ENCODE data around the gene PTGDS. TPM values are rescaled to one million over a fixed set of nuclear protein-coding genes. Genes with fewer than 3 reads are reported as not detected.

PTGDS gene
- total RNA-seq, 4 donors from 2014 or later, result 6.8 to 59.1 (median 17.8) TPM

DNA sequence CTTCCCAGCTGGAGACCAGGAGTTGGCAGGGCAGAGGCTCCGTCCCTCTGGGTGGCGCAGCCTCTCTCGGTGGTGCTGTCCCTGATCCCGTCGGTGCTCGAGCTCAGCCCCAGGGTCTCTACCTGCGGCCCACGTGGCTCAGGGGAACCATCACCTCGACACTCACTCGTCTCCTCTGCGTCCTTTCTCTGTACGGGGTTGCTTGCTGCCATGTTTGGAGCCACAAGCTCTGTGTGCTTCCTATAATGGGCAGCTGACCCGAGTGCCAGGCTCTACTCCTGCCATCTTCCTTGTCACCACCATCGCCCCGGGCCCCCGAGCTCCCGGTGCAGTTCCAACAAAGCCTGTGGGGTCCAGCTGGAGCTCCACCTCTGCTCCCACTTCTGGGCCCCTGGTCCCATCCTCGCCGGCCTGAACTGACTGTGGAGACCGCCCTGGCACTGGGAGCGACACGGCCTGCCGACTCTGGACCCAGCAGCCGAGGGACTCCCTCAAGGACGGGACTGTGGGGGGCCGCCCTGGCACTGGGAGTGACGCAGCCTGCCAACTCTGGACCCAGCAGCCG lies 37.8 kb upstream of the PTGDS start:
- H3K4me3 ChIP-seq, result no peak overlapping the region
- H3K36me3 ChIP-seq, result peaks cover 0 to 26% (median 14%) of the 10 kb centered on the region in 4 donors
- WGBS, 2 donors (ENCODE audit: low coverage in 1 of 2), result 88 to 90% methylated on average over 5 to 28 of the region's 28 CpGs
- in situ Hi-C loops (cut with MboI; ENCODE audit: low pct_ligation_motif_present in 1 of 4, low pct_unique_long_range_greater_than_20kb in 1 of 4, low sequenced_read_pairs in 3 of 4) (no loop called here), intact Hi-C loops (cut with DNase I; ENCODE audit: low total_unique reads) (no loop called here)
- H3K9me3 ChIP-seq, result no peaks in the 10 kb centered on the region
- H3K4me1 ChIP-seq, result peaks cover 7 to 12% (median 9%) of the 10 kb centered on the region in 4 donors
- H3K27ac ChIP-seq, result no peak overlapping the region
- no peaks in the 10 kb centered on the region for H3K27me3 ChIP-seq
- no peak for DNase-seq
- no peak for TF ChIP-seq POLR2AphosphoS5 (IDR thresholded peaks at IDR 0.05)
- TF ChIP-seq EP300 (IDR thresholded peaks at IDR 0.05; ENCODE audit: low read depth), result no peak
- TF ChIP-seq POLR2A (IDR thresholded peaks at IDR 0.05), result no peak
- no peak for TF ChIP-seq CTCF (IDR thresholded peaks at IDR 0.05)

DNA sequence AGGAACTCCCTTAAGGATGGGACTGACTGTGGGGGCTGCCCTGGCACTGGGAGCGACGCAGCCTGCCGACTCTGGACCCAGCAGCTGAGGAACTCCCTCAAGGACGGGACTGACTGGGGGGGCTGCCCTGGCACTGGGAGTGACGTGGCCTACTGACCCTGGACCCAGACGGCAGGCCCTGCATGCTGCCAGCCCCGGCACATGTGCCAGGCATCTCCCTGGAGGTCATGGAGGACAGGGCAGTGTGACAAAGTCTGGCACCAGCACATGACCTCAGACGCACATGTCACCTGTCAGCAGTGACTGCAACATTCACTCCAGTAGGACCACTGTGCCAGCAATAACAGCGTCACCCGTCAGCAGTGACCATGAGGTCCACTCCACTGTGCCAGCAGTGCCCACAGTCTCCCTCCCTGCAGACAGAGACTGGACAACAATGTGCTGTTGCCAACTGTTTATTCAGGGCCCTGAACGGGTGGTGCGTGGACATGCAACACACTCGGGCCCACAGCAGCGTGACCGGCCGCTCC lies 37.2 kb upstream of the PTGDS start:
- intact Hi-C loops (cut with DNase I; ENCODE audit: low total_unique reads), result loop anchor here (10.0 kb wide), 1 partner anchor 75 kb away; the partner anchor contains the start of gene EDF1
- no peak overlapping the region for H3K4me3 ChIP-seq
- no peak for DNase-seq
- no peaks in the 10 kb centered on the region for H3K9me3 ChIP-seq
- H3K27ac ChIP-seq, result no peak overlapping the region
- 69% methylated on average over 12 of the region's 16 CpGs; no CpG with 5 or more reads in 1 of the 2 donors for WGBS, 2 donors (ENCODE audit: low coverage in 1 of 2)
- peaks cover 0 to 26% (median 14%) of the 10 kb centered on the region in 4 donors for H3K36me3 ChIP-seq
- H3K27me3 ChIP-seq, result no peaks in the 10 kb centered on the region
- in situ Hi-C loops (cut with MboI; ENCODE audit: low pct_ligation_motif_present in 1 of 4, low pct_unique_long_range_greater_than_20kb in 1 of 4, low sequenced_read_pairs in 3 of 4), result no loop called here
- TF ChIP-seq CTCF (IDR thresholded peaks at IDR 0.05) (no peak), POLR2AphosphoS5 (IDR thresholded peaks at IDR 0.05) (peak in 1 of 3 donors; percentile 16), POLR2A (IDR thresholded peaks at IDR 0.05) (no peak), EP300 (IDR thresholded peaks at IDR 0.05; ENCODE audit: low read depth) (no peak)
- peaks cover 7 to 16% (median 13%) of the 10 kb centered on the region in 4 donors for H3K4me1 ChIP-seq

GRCh38 chr9:136940526-136941230 lies 36.6 kb upstream of the PTGDS start:
- TF ChIP-seq POLR2A (IDR thresholded peaks at IDR 0.05), result no peak
- no peak for TF ChIP-seq EP300 (IDR thresholded peaks at IDR 0.05; ENCODE audit: low read depth)
- TF ChIP-seq POLR2AphosphoS5 (IDR thresholded peaks at IDR 0.05), result no peak
- no peak for TF ChIP-seq CTCF (IDR thresholded peaks at IDR 0.05)
- no peak overlapping the region for H3K27ac ChIP-seq
- 89% methylated on average over 30 of the region's 42 CpGs; no CpG with 5 or more reads in 1 of the 2 donors for WGBS, 2 donors (ENCODE audit: low coverage in 1 of 2)
- in situ Hi-C loops (cut with MboI; ENCODE audit: low pct_ligation_motif_present in 1 of 4, low pct_unique_long_range_greater_than_20kb in 1 of 4, low sequenced_read_pairs in 3 of 4), result no loop called here
- H3K9me3 ChIP-seq, result no peaks in the 10 kb centered on the region
- no peak overlapping the region for H3K4me3 ChIP-seq
- no peak for DNase-seq
- no peaks in the 10 kb centered on the region for H3K27me3 ChIP-seq
- intact Hi-C loops (cut with DNase I; ENCODE audit: low total_unique reads), result loop anchor here (10.0 kb wide), 1 partner anchor 76 kb away; the partner anchor contains the start of gene EDF1
- H3K36me3 ChIP-seq, result peaks cover 0 to 26% (median 14%) of the 10 kb centered on the region in 4 donors
- peaks cover 7 to 16% (median 13%) of the 10 kb centered on the region in 4 donors for H3K4me1 ChIP-seq

Data from transverse colon (tissue), 4 donors.